Calu3 (cell line): ENCODE measurements around the gene SLTM. TPM values are rescaled to one million over a fixed set of nuclear protein-coding genes. Genes with fewer than 3 reads are reported as not detected.

ENCODE experiments used
- Bru-seq: library from RNA; stranded (reverse); fragments of 400-500 nt; gene quantifications from one replicate; lab custom pipeline; 2021; lab: Mats Ljungman, UMichigan
- BruChase-seq, 2 experiments: library from RNA; stranded (reverse); fragments of 400-500 nt; gene quantifications; one replicate each; lab custom pipeline; 2021; lab: Mats Ljungman, UMichigan
- BruUV-seq: library from RNA; stranded (reverse); fragments of 400-500 nt; replicated peaks from 2 replicates; lab custom pipeline; 2021; lab: Mats Ljungman, UMichigan
- CTCF ChIA-PET: fragments of 300-600 bp; sonication (Branson Sonifier 250); formaldehyde crosslinking; loops from one replicate; lab custom pipeline; 2022; ENCODE audit warnings: antibody characterized with exemption; lab: Charles Lee
- DNase-seq: peaks from one replicate; pipeline ENCODE4 v3.0.0; 2022
- H3K27ac Mint-ChIP-seq: one replicate; pipeline ENCODE4 v1.8.0; 2022; ENCODE audit warnings: mixed read lengths; ENCODE audit not compliant: unreplicated experiment
- H3K27me3 Mint-ChIP-seq: one replicate; pipeline ENCODE4 v1.8.0; 2022; ENCODE audit warnings: mixed read lengths; ENCODE audit not compliant: unreplicated experiment
- H3K36me3 Mint-ChIP-seq: one replicate; pipeline ENCODE4 v1.8.0; 2022; ENCODE audit warnings: mild to moderate bottlenecking, moderate library complexity, mixed read lengths; ENCODE audit not compliant: insufficient read depth, unreplicated experiment
- H3K4me1 Mint-ChIP-seq: one replicate; pipeline ENCODE4 v1.8.0; 2022; ENCODE audit warnings: mild to moderate bottlenecking, low read depth, mixed read lengths; ENCODE audit not compliant: unreplicated experiment
- H3K4me3 Mint-ChIP-seq: one replicate; pipeline ENCODE4 v1.8.0; 2022; ENCODE audit warnings: mild to moderate bottlenecking, low read depth, moderate library complexity, mixed read lengths; ENCODE audit not compliant: unreplicated experiment
- H3K9me3 Mint-ChIP-seq: one replicate; pipeline ENCODE4 v1.8.0; 2022; ENCODE audit warnings: low read depth, mixed read lengths; ENCODE audit not compliant: unreplicated experiment
- CTCF ChIP-seq: fragments of 200-600 bp; IDR thresholded peaks from one replicate; pipeline ENCODE4 v1.8.0; 2022; ENCODE audit warnings: antibody characterized with exemption; ENCODE audit not compliant: unreplicated experiment
- intact Hi-C: fragments of 100-400 bp; cut with micrococcal nuclease; formaldehyde crosslinking; loops from one replicate; pipeline ENCODE4 v1.10.0; 2022; ENCODE audit not compliant: unreplicated experiment
- long read RNA-seq: library from polyadenylated mRNA; stranded (forward); transcript quantifications from one replicate; pipeline ENCODE4 v2.0.0, GENCODE V29; 2022
- total RNA-seq: library from RNA; stranded (reverse); gene quantifications from 2 replicates; pipeline ENCODE4 v1.2.3, GENCODE V29; 2022

SLTM gene
- total RNA-seq = 131 and 135 TPM in 2 replicates
- percentile 97 among the genes with signal in this experiment for Bru-seq, nascent RNA
- BruChase-seq, experiment 1, labeled RNA remaining after a 6-hour chase = percentile 96 among the genes with signal in this experiment
- percentile 94 among the genes with signal in this experiment for BruChase-seq, experiment 2, labeled RNA remaining after a 2-hour chase
- long read RNA-seq, full-length matches to known transcripts = 22 of 56 reads
- long read RNA-seq, partial matches to known transcripts = 7 of 56 reads
- long read RNA-seq, other reads (novel, unspliced or antisense) = 27 of 56 reads

GRCh38 chr15:58933281-58934113 lies at the start of gene SLTM:
TSS of gene SLTM (minus strand) at chr15:58933679. CDS start at chr15:58933565, 114 bp downstream.
- intact Hi-C loops = loop anchor here (5.0 kb wide), 1 partner anchor 161 kb away; the partner anchor contains the start of gene MINDY2

GRCh38 chr15:58983261-58983660 lies 49.8 kb upstream of the SLTM start:
- Mint-ChIP-seq H3K27me3 (no peaks in the 10 kb centered on the region), H3K36me3 (peaks cover 13% of the 10 kb centered on the region), H3K9me3 (no peaks in the 10 kb centered on the region), H3K4me3 (no peak overlapping the region), H3K27ac (no peak overlapping the region), H3K4me1 (peaks cover 9% of the 10 kb centered on the region)
- no peak for DNase-seq
- TF ChIP-seq CTCF = no peak
- no TSS peak for BruUV-seq
- CTCF ChIA-PET = no interaction called here
- intact Hi-C loops = no loop called here

More at GRCh38 chr15:58933281-58934113, at the start of gene SLTM:
- DNase-seq = peak; percentile 97
- H3K4me3 Mint-ChIP-seq = peak within 1 kb of the TSS; percentile 96
- H3K9me3 Mint-ChIP-seq = no peaks in the 10 kb centered on the region
- peaks cover 8% of the 10 kb centered on the region for H3K4me1 Mint-ChIP-seq
- no TSS peak for BruUV-seq
- H3K27ac Mint-ChIP-seq = peak within 1 kb of the TSS; percentile 99
- CTCF ChIA-PET = no interaction called here
- peak; percentile 44 for TF ChIP-seq CTCF
- no peaks in the 10 kb centered on the region for H3K27me3 Mint-ChIP-seq
- H3K36me3 Mint-ChIP-seq = peaks cover 49% of the 10 kb centered on the region

- Mint-ChIP-seq H3K4me1 (peaks cover 9% of the 10 kb centered on the region), H3K4me3 (no peak overlapping the region), H3K27ac (no peak overlapping the region), H3K9me3 (no peaks in the 10 kb centered on the region), H3K36me3 (no peaks in the 10 kb centered on the region), H3K27me3 (no peaks in the 10 kb centered on the region)
- CTCF ChIA-PET = no interaction called here
- DNase-seq = no peak
- intact Hi-C loops = loop anchor here (2.0 kb wide), 2 partner anchors 123 to 141 kb away; partner anchors contain the start of gene CCNB2
- no peak for TF ChIP-seq CTCF
- BruUV-seq = no TSS peak
Observed at GRCh38 chr15:58981808-58982475, 48.5 kb upstream of the SLTM start.

GRCh38 chr15:58980351-58980939 lies 47.0 kb upstream of the SLTM start:
- DNase-seq = no peak
- intact Hi-C loops = loop anchor here (1.0 to 2.0 kb wide), 3 partner anchors 124 to 521 kb away; partner anchors contain the start of gene CCNB2
- peak; percentile 17 for TF ChIP-seq CTCF
- Mint-ChIP-seq H3K27ac (no peak overlapping the region), H3K27me3 (no peaks in the 10 kb centered on the region), H3K4me3 (no peak overlapping the region), H3K4me1 (peaks cover 9% of the 10 kb centered on the region), H3K9me3 (no peaks in the 10 kb centered on the region), H3K36me3 (no peaks in the 10 kb centered on the region)
- BruUV-seq = no TSS peak
- CTCF ChIA-PET = interaction anchor here (0.6 kb wide), 1 partner anchor 206 kb away, joined by 4 read pairs; no protein-coding TSS in a partner anchor
